Spleen (tissue), 7 donors: ENCODE measurements around the gene GOPC.

Experiments used
- CTCF ChIP-seq, 11 experiments: fragments of 200-600 bp in 7 of 11; fragments of 450-650 bp in 4 of 11; sonication (generic) in 4 of 11; IDR thresholded peaks in 8 of 11; conservative IDR thresholded peaks in 3 of 11; 1 replicate in 7 of 11; 2 replicates in 4 of 11; pipeline versions ENCODE4 v1.4.0 to v1.8.0; 2016 to 2021; ENCODE audit warnings: antibody characterized with exemption in 11 of 11, inconsistent platforms in 4 of 11, mild to moderate bottlenecking in 1 of 11
- POLR2AphosphoS5 ChIP-seq, 3 donors: sonication (generic); formaldehyde crosslinking; IDR thresholded peaks; one replicate each; pipeline ENCODE4 v1.5.1; 2017; ENCODE audit warnings: antibody characterized with exemption in 3 of 3
- donor health status: DM: no; HTN: no; CAD: no; lungs with moderate emphysema.
- donor health status: DM: no; HTN: no; CAD: no.
- donor health status: DM: no; HTN: no; CAD: no.

GRCh38 chr6:117553142-117553541 lies 49.2 kb downstream of the GOPC start:
- TF ChIP-seq POLR2AphosphoS5 (IDR thresholded peaks at IDR 0.05) (no peak), CTCF (IDR thresholded peaks at IDR 0.05 in 8 of 11, conservative IDR thresholded peaks at IDR 0.05 in 3 of 11) (no peak)
